ENCODE results near the gene CYTH2. TPM values are rescaled to one million over a fixed set of nuclear protein-coding genes. Genes with fewer than 3 reads are reported as not detected.

The CYTH2 gene
- total RNA-seq, 1 donor from 2014 or later = 248 TPM

- Mint-ChIP-seq H3K9me3 (ENCODE audit: low read depth) (no peaks in the 10 kb centered on the region), H3K4me1 (ENCODE audit: low read depth) (peaks cover 6% of the 10 kb centered on the region), H3K36me3 (ENCODE audit: insufficient read depth) (no peaks in the 10 kb centered on the region), H3K4me3 (ENCODE audit: low read depth) (peak within 1 kb of the TSS; percentile 68), H3K27ac (no peak within 1 kb of the TSS), H3K27me3 (peaks cover 24% of the 10 kb centered on the region)
- TF ChIP-seq, protein P1, sequence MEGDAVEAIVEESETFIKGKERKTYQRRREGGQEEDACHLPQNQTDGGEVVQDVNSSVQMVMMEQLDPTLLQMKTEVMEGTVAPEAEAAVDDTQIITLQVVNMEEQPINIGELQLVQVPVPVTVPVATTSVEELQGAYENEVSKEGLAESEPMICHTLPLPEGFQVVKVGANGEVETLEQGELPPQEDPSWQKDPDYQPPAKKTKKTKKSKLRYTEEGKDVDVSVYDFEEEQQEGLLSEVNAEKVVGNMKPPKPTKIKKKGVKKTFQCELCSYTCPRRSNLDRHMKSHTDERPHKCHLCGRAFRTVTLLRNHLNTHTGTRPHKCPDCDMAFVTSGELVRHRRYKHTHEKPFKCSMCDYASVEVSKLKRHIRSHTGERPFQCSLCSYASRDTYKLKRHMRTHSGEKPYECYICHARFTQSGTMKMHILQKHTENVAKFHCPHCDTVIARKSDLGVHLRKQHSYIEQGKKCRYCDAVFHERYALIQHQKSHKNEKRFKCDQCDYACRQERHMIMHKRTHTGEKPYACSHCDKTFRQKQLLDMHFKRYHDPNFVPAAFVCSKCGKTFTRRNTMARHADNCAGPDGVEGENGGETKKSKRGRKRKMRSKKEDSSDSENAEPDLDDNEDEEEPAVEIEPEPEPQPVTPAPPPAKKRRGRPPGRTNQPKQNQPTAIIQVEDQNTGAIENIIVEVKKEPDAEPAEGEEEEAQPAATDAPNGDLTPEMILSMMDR (IDR thresholded peaks at IDR 0.05; ENCODE audit: unreplicated experiment) = no peak
- no peak for DNase-seq (ENCODE audit: low spot score, unreplicated experiment)
Observed at GRCh38 chr19:48511800-48512503, 42.8 kb downstream of the CYTH2 start, which contains the start of gene LMTK3. TSS of gene LMTK3 (minus strand) at chr19:48511835. CDS start at chr19:48511576, 259 bp downstream.

- Mint-ChIP-seq H3K36me3 (ENCODE audit: insufficient read depth) (no peaks in the 10 kb centered on the region), H3K4me1 (ENCODE audit: low read depth) (peaks cover 6% of the 10 kb centered on the region), H3K27ac (no peak overlapping the region), H3K4me3 (ENCODE audit: low read depth) (no peak overlapping the region), H3K9me3 (ENCODE audit: low read depth) (no peaks in the 10 kb centered on the region), H3K27me3 (peaks cover 22% of the 10 kb centered on the region)
- TF ChIP-seq, protein P1 (IDR thresholded peaks at IDR 0.05; ENCODE audit: unreplicated experiment) = no peak
- DNase-seq (ENCODE audit: low spot score, unreplicated experiment) = no peak
Observed at GRCh38 chr19:48512504-48513288, 43.5 kb downstream of the CYTH2 start.

GRCh38 chr19:48513289-48514122 lies 44.3 kb downstream of the CYTH2 start:
- no peaks in the 10 kb centered on the region for H3K9me3 Mint-ChIP-seq (ENCODE audit: low read depth)
- H3K4me1 Mint-ChIP-seq (ENCODE audit: low read depth) = peaks cover 6% of the 10 kb centered on the region
- TF ChIP-seq, protein P1 (IDR thresholded peaks at IDR 0.05; ENCODE audit: unreplicated experiment) = no peak
- DNase-seq (ENCODE audit: low spot score, unreplicated experiment) = peak; percentile 47
- H3K36me3 Mint-ChIP-seq (ENCODE audit: insufficient read depth) = no peaks in the 10 kb centered on the region
- no peak overlapping the region for H3K27ac Mint-ChIP-seq
- no peak overlapping the region for H3K4me3 Mint-ChIP-seq (ENCODE audit: low read depth)
- H3K27me3 Mint-ChIP-seq = peaks cover 15% of the 10 kb centered on the region

- Mint-ChIP-seq H3K4me1 (ENCODE audit: low read depth) (peaks cover 6% of the 10 kb centered on the region), H3K4me3 (ENCODE audit: low read depth) (no peak overlapping the region), H3K27ac (no peak overlapping the region), H3K9me3 (ENCODE audit: low read depth) (no peaks in the 10 kb centered on the region), H3K36me3 (ENCODE audit: insufficient read depth) (no peaks in the 10 kb centered on the region), H3K27me3 (peaks cover 15% of the 10 kb centered on the region)
- DNase-seq (ENCODE audit: low spot score, unreplicated experiment) = no peak
- TF ChIP-seq, protein P1 (IDR thresholded peaks at IDR 0.05; ENCODE audit: unreplicated experiment) = no peak
Observed at GRCh38 chr19:48514123-48514458, 44.9 kb downstream of the CYTH2 start.

DNA sequence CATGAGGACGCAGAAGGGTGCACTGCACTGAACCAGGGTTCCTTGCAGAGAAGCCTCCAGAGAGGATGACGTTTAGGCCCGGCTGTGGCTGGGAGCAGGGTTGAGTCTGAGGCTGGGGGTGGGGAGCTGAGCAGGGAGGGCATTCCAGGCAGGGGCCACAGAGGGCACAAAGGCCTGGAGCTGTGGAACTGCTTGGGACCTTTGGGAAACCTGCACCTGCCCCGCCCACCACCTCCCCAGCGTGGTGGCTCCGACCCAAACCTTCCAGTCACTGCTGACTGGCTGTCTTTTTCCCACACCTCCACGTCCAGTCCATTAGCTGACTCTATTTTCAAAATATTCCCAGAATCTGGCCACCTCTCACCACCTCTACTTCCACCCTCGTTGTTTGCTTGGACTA lies 47.4 kb downstream of the CYTH2 start:
- H3K9me3 Mint-ChIP-seq (ENCODE audit: low read depth) = no peaks in the 10 kb centered on the region
- no peak overlapping the region for H3K4me3 Mint-ChIP-seq (ENCODE audit: low read depth)
- H3K27ac Mint-ChIP-seq = peak overlapping the region; percentile 37
- no peaks in the 10 kb centered on the region for H3K27me3 Mint-ChIP-seq
- TF ChIP-seq, protein P1 (IDR thresholded peaks at IDR 0.05; ENCODE audit: unreplicated experiment) = no peak
- DNase-seq (ENCODE audit: low spot score, unreplicated experiment) = no peak
- no peaks in the 10 kb centered on the region for H3K36me3 Mint-ChIP-seq (ENCODE audit: insufficient read depth)
- H3K4me1 Mint-ChIP-seq (ENCODE audit: low read depth) = peaks cover 3% of the 10 kb centered on the region
